ENCODE measurements around the gene BNC2.

BNC2 gene

DNA sequence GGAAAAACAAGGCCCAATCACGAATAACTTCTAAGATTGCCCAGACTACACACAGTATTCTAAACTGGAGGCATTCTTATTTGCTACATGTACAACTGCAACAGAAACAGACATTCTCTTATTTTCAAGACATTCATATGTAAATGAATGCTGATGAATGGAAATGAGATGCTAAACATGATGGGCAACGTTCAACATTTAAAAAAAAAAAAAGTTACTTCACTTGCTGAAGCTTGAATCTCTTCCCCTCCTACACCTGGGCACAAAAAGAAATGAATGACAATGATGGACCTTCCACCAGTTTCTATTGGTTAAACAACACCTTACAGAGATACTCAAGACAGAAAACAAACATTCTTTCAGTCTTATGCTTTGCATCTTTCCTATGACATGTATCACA lies 160.5 kb downstream of the BNC2 start:
- DNase-seq (ENCODE audit: low read depth): no peak

GRCh38 chr9:16708656-16709435 lies 161.6 kb downstream of the BNC2 start:
- no peak for DNase-seq (ENCODE audit: low read depth)

GRCh38 chr9:16705111-16705604 lies 165.3 kb downstream of the BNC2 start:
- peak; percentile 89 for DNase-seq (ENCODE audit: low read depth)

- peak; percentile 72 for DNase-seq (ENCODE audit: low read depth)
Observed at GRCh38 chr9:16704116-16705110, 166.1 kb downstream of the BNC2 start.

- DNase-seq (ENCODE audit: low read depth): no peak
Observed at GRCh38 chr9:16701347-16701746, 169.1 kb downstream of the BNC2 start.

DNA sequence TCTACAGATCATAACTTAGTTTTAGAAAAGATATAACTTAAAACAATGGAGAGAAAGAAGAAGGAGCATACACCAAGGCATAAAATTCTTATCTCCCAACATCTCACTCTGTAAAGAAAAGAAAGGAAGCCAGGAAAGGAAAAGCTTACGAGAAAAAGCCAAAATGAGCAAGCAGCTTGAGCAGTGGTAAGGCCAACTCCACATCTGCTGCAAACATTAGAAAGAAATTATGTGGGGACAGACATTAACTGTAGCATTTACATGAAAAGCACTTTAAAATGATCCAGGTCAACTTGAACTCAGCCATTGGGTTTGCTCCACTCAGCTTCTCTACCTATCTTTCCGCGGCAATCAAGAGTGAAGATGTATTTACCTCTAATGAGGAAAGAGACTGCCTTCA lies 176.9 kb downstream of the BNC2 start:
- no peak for DNase-seq (ENCODE audit: low read depth)

DNA sequence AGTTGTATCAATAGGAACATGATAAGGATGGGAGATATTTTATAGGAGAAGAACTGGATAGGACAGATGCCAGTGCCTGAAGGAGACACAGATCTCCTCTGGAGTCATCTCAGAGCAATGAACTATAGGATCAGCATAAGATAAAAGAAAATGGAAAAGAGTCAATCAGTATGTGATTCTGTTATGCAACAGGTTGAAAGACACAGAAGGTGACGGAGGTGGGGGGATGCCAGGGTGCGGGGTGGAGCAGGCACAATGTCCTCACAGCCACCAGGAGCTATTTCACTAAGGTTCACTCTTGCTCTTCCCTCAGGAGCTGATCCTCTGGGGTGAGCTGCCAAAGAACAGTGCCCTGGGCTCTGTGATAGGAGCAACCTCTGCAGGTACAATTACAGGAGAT lies 179.8 kb downstream of the BNC2 start:
- no peak for DNase-seq (ENCODE audit: low read depth)

GRCh38 chr9:16690205-16690604 lies 180.3 kb downstream of the BNC2 start:
- DNase-seq (ENCODE audit: low read depth): no peak

DNA sequence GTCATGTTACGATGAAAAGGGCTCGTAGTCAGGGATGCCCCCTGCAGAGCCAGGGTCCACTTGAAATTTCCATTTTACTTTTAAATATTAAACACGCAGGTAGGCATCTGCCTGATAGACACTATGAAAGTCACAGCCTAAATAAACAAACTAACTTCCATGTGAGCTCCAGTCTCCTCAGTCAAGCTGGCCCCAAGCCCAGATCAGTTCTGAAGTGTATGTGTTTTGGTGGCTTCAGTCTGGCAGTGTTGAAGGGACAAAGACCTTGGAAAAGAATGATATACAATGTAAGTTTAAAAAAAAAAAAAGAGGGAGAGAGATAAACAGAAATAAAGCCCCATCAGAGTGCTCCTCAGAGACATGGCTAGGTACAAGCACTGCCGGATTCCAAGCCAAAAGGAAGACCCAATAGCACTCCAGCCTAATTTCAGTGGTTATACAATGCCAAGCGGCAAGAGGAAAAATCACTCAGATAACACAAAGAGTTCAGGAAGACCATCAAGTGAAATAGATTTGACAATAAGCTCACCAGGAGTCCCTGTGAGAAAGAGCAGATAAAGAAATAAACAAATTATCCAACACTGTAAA lies 181.0 kb downstream of the BNC2 start:
- DNase-seq (ENCODE audit: low read depth): no peak

DNA sequence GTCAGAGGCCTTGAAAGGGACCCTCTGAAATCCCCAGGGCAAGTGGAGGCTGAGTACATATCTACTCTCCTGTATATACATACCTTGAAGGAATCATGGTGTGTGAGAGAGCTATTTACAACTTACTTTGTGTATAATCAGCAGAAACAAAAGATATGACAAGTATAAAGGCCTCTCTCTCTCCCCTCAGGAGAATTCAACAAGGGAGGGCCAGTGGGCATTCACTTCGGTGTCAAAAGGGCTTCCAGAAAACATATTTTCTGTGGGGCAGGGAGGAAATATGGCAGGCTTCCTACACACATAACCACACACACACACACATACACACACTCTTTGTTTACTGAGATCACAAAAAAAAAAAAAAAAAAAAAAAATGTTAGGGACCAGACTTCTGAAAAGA lies 181.7 kb downstream of the BNC2 start:
- no peak for DNase-seq (ENCODE audit: low read depth)

DNA sequence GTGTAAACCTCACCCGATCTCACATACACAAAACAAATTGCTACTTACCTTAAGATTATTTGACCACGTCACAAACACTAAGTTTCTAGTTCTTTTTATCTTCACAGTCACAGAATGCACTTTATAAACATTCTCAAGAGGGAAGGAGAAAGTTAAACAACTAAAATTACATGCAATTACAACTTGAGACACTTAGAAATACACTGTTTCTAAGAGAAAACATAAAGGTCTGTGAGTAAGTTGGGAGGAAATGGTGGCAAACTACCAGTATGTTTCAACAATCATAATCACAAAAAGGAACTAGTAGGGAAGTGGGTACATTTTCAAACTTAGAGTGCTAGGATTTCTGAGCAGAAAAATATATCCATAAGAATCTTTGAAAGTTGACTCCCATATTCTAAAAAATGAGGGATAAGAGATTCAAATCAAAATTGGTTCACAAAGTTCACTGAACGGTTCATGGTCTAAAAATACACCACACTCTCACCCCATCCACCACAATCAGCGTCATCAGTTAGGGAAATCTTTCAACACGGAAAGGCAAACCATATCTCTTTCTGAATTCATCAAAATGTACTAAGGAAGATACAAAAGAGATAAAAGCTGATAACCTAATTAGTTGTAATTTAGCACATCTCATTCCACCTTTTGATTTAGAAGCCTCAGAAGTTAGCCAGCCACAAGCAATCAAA lies 182.6 kb downstream of the BNC2 start:
- DNase-seq (ENCODE audit: low read depth): no peak

- DNase-seq (ENCODE audit: low read depth): no peak
Observed at GRCh38 chr9:16683326-16683725, 187.1 kb downstream of the BNC2 start.

- no peak for DNase-seq (ENCODE audit: low read depth)
Observed at GRCh38 chr9:16682273-16682672, 188.2 kb downstream of the BNC2 start.

DNA sequence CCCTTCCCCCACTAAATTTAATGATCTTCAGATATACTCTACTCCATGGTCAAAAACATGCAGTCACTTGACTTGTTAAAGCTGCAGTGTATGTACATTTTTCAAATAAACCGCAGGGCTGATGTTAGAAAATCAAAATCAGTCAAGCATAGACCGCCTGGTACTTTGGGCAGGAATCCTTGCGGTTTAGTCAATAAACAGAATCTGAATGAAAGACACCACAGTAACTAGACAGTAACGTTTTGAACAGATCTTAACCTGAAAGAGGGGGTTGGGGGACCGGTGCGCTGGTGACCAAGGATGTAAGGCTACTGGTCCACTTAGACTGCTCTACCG lies 188.8 kb downstream of the BNC2 start:
- no peak for DNase-seq (ENCODE audit: low read depth)

GRCh38 chr9:16680975-16681651 lies 189.4 kb downstream of the BNC2 start:
- peak; percentile 77 for DNase-seq (ENCODE audit: low read depth)

GRCh38 chr9:16680541-16680940 lies 189.9 kb downstream of the BNC2 start:
- DNase-seq (ENCODE audit: low read depth): no peak

DNA sequence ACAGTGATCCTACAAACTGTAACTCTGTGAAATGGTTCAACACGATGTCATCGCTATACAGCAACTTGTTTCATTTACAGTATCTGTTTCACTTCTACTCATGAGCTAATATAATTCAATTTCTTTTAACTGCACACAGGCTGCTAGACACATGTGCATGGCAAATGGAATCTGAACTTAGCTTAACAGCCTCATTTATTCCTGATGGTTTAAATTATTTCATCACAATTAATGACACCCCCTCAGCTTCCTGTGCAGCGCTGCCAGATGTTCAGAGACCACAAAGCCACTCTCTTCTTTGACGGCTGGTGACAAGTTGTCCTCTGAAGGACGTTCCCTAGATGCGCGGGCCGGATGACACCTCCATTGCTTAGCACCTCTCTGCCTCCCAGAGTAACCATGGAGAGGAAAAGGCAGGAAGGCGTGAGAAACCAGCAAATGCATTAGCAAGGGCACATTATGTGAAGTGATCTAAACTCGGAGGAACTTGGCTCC lies 191.1 kb downstream of the BNC2 start:
- DNase-seq (ENCODE audit: low read depth): no peak

- no peak for DNase-seq (ENCODE audit: low read depth)
Observed at GRCh38 chr9:16676519-16676918, 194.0 kb downstream of the BNC2 start.

DNA sequence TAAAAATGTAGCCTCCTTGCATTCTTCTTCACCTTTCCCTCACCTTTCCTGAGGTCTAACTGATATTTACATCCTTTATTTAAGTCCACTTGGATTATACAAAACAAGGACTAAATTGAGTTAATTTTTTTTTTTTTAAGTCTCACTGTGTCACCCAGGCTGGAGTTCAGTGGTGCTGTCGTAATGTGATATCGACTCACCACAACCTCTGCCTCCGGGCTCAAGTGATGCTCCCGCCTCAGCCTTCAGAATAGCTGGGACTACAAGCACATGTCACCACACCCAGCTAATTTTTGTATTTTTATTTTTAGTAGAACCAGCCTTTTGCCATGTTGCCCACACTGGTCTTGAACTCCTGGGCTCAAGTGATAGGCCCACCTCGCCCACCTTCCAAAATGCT lies 195.3 kb downstream of the BNC2 start:
- DNase-seq (ENCODE audit: low read depth): no peak

- no peak for DNase-seq (ENCODE audit: low read depth)
Observed at GRCh38 chr9:16673171-16673570, 197.3 kb downstream of the BNC2 start.

GRCh38 chr9:16672501-16672900 lies 198.0 kb downstream of the BNC2 start:
- DNase-seq (ENCODE audit: low read depth): no peak
